Measurements from ENCODE around the gene NR2F2.

Gene NR2F2

DNA sequence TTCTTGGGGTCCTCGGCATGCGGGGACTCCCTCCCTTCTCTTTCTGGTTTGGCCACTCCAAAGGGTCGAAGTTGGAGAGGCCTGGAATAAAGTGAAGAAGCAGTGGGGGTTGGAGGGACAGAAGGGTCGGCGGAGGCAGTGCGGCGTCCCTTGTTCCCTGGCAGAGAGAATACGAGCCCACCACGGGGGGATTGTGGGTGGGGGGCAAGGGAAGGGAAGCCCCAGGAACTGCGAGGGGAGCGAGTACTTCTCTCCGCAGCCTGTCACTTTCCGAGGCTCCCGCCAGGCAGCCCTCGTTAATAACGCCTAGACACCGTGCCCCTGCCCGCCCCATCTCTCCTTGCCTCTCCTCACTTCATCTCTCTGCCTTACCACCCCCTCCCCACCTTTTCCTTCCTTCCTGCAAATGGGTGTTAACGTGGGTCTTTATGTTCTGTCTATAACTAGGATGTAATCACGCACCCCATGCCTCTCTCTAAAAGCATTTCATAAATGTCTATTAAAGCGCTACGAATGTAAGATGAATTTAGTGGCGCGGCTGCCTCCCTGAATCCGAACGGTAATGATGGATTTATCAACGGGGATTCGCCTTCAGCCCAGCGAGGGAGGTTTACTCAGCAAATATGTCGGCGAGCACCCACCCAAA, 13.7 kb downstream of the NR2F2 start:
- no peak for DNase-seq

- DNase-seq, result no peak
Measured at GRCh38 chr15:96344706-96345559, 14.4 kb downstream of the NR2F2 start.

DNA sequence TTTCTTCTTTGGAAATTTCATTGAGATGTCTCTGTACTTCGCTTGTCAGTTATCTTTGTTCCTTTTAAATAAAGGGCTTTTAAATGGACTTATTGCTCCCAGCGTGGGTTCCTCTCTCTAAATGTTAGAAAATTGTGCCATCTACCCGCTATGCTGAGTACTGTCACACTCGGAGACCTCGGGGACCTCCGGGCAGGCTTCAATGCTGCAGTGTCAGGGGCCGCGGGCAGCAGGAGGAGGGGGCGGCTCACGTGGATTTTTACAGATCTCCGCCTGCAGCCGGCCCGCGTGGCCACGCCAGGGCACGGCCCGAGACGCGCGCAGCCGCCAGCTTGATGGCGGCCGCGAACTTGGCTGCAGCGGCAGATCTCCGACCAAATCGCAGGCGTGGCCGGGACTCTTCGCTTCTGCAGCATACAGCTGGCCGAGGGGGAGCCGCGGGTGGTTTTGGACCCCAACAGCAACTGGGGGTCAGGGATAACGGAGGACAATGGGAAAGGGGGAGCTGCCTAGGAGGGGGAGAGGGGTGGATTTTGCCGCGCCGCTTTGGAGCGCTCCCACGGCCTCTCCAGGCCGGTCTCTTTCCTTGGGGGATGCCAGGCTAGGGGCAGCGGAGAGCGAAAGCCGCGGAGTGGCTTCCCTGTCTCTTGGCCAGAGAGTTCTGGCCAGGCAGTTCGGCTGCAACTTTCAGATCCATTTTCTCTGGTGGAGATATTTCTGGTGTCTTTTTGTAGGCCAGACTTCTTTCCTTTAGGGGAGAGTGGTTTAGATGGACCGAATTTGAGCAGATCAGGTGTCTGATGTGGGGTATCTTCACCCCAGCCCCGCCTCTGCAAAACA, 15.3 kb downstream of the NR2F2 start:
- no peak for DNase-seq

GRCh38 chr15:96346409-96346970, 16.0 kb downstream of the NR2F2 start:
- no peak for DNase-seq

- no peak for DNase-seq
Measured at GRCh38 chr15:96347181-96348111, 16.9 kb downstream of the NR2F2 start.

DNA sequence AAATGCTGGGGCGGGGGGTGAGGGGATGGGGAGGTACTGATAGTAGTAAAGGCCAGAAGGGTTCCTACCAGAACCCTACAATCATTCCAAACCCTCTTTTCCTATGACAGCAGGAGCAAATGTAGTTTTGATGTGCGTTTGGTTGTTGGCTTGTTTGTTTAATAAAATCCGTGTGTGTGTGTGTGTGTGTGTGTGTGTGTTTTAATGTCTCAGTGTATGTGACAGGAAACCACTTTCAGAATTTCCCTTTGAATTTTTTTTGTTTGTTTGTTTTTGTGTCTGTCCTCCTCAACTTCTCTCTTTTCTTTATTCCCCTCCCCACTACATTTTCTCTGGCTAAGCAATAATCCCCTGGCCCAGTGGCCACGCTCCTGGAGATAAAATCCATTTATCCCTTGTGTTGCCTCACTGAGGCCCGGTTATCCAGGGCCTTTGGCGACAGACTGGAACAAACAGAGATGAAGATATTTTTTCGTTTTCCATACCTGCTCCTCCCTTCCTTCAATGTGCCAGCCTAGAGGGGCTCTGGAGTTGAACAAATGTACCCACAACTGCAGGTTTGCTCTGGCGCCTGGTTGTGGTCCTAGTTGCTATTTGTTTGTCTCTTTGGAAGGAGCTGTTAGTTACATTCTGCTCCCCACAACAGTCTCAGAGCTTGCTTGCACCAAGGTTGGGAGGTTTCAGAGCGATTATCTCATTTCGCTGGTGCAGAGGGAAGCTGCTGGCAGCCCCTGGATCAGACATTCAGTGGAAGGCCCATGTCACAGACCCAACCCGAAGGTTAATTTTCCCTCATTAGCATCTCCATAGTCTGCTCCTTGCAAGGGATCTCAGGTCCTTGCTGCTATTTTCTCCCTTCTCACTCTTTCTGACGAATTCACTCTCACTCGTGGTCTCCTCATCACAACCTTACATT, 17.9 kb downstream of the NR2F2 start:
- no peak for DNase-seq

DNA sequence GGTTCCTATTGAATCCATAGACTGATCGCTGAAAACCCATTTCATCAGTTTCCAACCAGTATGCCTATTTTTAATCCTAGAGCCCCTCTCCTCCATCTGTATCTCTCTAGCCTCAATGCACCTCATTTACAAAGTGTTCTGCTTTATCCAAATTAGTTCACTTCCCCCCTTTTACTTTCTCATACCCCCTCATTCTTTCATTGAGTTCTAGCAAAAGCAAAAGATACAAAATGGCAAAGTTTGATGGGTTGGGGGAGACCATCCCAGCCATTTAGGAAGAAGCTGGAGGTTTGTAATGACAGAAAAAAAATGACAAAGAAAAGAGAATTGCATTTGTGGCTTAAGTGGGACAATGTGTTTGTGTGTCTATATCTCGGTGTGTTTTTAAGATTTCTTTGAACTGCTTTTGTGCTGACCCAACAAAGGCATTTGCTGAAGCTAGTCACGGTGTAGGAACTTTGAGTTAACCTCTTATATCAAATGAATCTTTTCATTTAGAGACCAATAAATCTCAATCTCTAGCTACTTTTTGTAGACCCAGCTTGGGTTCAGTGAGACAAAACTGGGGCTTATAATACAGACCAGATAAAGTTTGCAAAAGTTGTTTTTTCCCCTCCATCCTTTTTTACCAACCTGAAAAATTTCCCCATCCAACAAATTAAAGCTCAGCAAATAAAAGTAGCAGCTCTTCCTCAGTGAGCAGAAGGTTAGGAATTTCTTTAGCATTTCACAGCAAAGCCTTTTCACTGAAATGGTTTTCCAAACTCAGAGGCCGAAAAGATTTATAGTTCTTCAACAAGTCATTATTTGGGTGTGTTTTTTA, 18.7 kb downstream of the NR2F2 start:
- DNase-seq, result no peak

DNA sequence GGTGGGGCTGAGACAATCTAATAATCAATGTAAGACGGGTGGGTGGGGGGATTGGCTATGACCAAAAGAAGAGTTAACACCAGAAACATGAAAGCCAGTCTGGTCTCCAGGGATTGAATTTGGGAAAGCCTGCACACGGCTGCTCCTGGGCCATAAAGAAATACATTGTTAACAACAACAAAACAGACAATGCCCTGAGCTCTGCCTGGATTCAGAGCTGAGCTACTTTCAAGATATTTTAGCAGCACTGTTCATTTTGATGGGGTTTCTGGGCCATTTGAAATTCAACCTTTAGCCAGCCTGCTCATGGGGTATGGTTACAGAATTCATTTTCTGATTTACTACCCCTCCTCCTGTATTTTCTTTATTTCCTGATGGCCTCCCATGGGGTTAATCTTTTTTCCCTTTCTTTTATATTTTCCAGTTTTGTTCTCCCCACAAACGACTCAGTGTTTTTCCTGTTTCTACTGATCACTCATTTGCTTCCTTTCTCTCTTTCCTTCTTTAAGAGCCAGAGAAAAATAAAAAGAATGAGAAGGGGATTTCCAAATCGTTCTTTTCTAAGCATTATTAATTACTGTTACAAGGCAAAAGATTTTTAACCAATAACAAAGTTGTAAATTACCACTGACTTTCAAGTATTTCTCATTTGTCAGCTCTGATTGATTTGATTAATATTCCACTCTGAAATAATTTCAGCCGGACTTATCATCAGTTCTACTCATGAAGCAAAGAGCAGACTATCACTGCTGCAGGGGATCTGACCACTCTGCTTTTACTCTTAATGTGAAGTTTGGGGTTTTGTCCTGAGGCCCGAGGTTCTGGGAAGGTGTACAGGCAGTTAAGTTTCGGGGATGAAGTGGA, 19.6 kb downstream of the NR2F2 start:
- DNase-seq, result no peak

DNA sequence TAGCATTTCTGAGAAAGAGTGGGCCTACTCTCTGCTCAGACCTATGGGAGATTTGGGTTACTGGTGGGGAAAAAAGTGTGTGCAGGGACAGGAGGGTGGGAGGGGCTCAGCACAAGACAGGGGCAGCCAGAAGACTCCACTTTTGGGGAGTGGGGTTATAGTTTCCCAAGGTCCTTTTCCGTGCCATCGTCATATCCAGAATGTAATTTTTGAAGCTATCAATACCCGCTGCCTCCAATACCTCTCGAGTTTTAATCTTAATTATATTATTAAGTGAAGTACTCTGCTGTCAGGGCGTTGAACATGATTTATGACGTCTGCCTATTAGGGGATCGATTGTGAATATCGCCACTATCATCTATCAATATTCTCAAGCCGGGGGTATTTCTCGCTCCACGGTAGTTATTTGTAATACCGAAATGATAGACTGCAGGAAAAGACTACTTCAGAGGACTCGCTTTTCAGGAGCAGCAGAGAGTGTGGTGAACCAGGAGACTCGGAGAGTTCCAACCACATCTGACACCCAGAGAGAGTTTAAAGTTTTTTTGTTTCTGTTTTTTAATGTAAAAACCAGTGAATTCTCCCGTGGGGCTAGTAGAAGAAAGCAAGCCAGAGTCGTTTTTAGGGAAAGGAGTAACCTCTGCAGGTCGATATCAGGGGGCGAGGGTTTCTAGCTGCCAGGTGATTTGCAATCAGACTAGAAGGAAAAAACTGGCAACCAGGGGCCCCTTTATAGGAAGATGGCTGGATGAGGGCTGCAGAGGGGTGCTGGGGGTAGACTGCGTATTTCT, 20.6 kb downstream of the NR2F2 start:
- DNase-seq, result no peak

DNA sequence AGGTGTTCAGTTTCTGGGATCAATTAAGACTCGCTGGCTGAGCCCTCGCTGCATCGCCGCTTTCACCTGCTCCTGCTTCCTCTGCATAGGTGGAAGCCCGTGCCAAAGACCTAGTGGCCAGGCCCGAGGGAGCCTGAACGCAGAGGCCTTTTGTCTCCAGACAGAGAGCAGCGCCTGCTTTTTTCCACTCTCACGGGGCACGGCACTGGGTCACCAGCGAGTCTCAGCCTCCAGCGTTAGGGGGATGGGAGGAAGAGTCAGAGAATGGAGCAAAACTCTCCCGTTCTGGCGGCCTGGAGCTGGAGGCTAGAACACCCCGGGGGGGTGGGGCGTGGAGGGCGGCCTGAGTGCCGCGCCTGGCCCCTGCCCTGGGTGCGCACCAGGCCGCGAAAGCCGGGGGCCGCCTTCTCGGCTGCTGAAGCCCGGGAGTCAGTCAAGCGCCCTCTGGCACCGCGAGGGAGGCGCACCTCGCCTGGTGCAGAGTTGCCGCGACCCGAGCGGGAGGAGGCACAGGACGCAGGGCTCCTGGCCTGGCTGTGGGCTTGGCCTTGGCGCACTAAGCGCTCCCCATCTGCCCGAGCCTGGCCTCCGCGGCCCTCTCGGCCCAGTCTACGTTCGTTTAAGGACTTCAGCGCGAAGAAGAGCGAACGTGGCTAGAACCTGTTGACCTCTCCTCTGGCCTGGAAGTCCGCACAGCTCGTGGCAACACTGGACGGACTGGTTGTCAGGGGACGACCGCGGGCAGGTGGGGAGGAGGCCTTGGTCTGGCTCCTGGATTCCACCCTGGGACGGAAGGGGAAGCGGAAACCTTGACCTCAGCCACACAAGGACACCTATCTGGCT, 21.5 kb downstream of the NR2F2 start:
- no peak for DNase-seq

- no peak for DNase-seq
Measured at GRCh38 chr15:96352604-96353405, 22.3 kb downstream of the NR2F2 start.

DNA sequence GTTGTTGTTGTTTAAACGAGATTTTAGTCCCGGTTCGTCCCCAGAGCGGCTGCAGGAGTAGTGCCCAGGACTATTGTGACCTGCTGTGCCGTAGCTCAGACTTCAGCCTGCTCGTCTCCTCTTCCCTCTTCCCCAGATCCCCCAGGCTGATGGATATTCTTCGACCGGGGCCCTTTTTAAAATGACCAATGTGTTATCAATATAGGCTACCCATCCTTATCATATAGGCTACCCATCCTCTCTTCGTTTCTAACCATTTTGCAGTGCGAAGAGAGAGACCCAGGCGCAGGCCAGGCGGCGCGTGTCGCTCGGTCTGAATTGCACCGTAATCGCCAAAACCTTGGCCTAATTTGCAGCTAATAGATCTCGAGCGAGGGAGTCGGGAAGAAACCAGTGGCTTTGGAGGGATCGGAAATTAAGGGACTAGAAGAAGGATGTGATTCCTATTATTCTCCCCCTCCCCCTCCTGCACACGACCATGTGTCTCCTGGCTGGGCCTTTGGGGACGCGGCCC, 23.0 kb downstream of the NR2F2 start:
- DNase-seq, result no peak

DNA sequence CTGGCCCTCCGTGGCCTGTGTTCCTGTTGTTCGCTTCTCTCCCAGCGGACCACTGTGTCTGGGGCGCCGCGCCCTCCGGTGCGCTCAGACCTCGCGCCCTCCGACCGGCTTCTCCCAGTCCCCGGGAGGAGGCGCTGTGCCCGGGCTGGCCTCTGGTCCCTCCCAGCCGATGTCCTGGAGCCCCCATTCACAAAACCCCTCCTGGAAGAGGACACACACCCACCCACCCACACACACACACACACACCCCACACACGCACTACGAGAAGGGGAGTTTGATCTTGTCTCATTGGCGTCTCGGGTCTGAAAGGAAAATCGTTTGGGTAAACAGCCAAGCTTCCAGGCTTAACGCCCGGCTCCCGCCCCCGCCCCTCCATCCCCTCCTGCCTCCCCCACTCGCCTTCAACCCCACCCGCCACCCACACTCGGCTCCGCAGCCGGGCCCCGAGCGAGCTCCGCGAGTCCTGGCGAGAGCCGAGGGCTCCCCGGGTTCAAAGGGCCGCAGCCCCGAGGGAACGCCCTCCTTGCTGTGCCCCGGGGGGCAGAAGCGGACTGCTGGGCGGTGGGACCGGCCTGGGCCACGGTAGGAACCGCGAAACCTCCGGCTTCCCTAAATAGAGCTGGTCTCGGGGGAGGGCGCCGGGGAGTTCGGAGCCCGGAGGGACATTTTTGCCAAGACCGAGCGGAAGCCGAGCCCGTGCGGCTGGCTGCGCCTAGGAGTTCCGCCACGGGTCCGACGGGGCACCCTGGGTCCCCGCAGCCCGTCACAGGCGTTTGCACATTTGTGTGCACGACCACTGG, 23.6 kb downstream of the NR2F2 start:
- DNase-seq, result no peak

DNA sequence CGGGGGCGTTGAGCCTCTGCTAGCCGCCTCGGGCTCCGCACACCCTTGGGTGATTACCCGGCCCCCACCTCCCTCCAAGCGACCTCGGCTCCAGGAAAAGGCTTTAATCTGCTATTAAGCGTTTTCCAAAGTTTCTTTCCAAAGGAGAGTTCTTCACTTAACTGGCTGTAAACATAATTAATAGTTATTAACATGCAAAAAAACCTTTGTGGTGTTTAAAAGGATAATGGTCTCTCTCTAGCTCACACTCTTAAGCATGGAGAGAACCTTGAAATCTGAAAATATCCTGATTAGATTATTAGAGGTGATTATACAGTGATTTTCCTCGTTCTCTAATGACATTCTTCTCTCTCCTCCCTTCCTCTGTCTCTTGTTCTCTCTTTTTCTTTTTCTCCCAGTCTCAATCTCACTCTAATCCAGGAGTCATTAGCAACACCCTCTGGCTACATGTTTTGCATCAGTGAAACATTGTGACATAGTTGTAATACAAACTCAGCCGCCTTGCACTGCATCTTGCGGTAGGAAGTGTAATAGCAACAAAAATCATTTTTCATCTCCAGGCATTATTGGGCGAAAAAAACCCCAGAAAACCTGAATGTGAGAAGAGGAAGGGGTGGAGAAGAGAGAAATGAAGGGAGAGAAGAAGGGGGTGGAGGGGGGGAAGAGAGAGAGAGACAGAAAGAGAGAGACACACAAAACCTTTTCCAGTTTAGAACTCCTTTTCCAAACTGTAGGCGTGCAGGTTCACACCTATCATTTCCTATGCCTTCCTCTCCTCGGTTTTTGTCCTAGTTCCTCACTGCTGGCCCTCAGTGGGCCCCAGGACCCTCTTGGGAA, 24.4 kb downstream of the NR2F2 start:
- no peak for DNase-seq

Measured in activated CD4-positive, alpha-beta T cell treated with anti-CD3 and anti-CD28 coated beads for 1 hour (primary cell).